Measurements from ENCODE around the gene TTLL11.

DNA sequence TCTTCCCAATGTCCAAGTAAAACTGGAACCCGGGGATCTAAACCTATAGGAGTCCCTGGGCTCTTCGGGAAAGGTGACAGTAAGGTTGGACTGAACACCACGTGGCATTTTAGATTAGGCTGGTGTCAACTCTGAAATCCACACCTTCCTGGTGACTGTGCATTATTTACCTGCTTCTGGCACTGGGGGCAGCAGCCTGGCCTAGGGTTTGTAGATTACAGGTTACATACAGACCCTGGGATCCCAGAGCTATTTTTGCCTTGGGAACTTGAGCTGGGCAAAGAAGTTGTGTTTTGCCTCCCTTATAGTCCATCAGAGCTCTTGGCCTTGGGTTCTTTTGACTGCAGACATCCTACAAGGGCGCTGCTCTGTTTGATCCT, 268.5 kb downstream of the TTLL11 start:
- TF ChIP-seq, protein P1, sequence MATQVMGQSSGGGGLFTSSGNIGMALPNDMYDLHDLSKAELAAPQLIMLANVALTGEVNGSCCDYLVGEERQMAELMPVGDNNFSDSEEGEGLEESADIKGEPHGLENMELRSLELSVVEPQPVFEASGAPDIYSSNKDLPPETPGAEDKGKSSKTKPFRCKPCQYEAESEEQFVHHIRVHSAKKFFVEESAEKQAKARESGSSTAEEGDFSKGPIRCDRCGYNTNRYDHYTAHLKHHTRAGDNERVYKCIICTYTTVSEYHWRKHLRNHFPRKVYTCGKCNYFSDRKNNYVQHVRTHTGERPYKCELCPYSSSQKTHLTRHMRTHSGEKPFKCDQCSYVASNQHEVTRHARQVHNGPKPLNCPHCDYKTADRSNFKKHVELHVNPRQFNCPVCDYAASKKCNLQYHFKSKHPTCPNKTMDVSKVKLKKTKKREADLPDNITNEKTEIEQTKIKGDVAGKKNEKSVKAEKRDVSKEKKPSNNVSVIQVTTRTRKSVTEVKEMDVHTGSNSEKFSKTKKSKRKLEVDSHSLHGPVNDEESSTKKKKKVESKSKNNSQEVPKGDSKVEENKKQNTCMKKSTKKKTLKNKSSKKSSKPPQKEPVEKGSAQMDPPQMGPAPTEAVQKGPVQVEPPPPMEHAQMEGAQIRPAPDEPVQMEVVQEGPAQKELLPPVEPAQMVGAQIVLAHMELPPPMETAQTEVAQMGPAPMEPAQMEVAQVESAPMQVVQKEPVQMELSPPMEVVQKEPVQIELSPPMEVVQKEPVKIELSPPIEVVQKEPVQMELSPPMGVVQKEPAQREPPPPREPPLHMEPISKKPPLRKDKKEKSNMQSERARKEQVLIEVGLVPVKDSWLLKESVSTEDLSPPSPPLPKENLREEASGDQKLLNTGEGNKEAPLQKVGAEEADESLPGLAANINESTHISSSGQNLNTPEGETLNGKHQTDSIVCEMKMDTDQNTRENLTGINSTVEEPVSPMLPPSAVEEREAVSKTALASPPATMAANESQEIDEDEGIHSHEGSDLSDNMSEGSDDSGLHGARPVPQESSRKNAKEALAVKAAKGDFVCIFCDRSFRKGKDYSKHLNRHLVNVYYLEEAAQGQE (IDR thresholded peaks at IDR 0.05; ENCODE audit: unreplicated experiment) = no peak
- TF ChIP-seq CTCF (conservative IDR thresholded peaks at IDR 0.05; ENCODE audit: low read depth in 2 of 2) = peak; percentile 29 to 36; a peak in 3 of 4 replicates
